GM18858 (cell line): ENCODE data around the gene MTCL1.

ENCODE experiments used
- ATAC-seq: cut with Tn5 transposase; IDR thresholded peaks from one replicate; pipeline ENCODE4 v1.9.1; 2021; ENCODE audit not compliant: unreplicated experiment

Gene MTCL1

DNA sequence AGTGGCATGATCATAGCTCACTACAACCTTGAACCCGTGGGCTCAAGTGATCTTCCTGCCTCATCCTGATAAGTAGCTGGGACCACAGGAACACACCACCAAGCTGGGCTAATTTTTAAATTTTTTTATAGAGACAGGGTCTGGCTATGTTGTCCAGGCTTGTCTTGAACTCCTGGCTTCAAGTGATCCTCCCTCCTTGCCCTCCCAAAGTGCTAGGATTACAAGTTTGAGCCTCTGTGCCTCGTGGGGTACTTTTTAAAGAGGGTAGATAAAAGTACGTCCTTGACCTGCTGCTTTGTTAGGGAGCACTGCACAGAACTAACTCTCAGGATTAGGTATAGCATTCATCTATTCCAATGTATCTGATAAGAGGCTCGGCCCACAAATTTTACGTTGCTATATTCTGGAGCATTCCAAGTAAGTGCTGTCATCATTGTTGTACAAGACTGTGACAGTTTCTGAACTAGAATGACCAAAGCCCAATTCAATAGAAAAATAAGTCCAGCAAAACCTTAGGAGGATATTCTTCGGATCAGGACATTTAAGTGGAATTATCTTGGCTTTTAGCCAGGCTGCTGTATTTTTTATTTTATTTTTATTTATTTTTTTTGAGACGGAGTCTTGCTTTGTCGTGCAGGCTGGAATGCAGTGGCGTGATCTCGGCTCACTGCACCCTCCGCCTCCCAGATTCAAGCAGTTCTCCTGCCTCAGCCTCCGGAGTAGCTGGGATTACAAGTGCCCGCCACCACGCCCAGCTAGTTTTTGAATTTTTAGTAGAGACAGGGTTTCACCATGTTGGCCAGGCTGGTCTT is 4.1 kb downstream of the MTCL1 start:
- no peak for ATAC-seq

- no peak for ATAC-seq
Observed at GRCh38 chr18:8711736-8712135, 6.4 kb downstream of the MTCL1 start.

DNA sequence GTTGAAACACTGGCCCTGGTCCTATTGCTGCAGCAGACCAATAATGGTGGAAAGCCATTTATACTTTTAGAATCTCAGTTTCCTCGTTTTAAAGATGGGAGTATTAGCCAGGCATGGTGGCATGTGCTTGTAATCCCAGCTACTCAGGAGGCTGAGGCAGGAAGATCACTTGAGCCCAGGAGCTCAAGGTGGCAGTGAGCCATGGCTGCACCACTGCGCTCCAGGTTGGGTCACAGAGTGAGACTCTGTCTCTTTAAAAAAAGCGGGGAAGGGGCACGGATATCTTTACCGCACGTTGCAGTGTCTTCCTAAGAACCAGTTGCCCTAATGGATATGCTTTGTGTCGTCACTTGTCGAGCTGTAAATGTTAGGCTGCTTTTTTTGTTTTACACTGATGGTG is 8.3 kb downstream of the MTCL1 start:
- ATAC-seq, result no peak

DNA sequence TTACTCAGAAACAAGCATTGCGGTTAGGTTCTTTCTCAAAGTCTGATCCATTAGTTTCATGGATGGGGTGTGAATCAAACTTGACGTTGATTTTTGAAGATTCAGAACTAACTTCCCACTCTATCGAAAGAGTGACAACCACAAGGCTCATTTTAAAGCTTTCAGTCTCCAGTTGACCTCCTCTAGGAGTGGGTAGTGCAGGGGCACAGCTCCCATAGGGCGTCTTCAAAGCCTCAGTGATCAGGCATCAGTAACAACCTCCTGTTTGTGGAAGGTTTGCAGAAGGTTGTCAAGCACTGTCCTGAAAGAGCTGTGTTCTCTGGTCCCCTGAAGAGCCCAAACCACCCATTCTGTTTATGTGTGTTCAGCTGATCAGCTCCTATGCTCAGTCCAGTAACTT is 10.2 kb downstream of the MTCL1 start:
- ATAC-seq, result no peak

DNA sequence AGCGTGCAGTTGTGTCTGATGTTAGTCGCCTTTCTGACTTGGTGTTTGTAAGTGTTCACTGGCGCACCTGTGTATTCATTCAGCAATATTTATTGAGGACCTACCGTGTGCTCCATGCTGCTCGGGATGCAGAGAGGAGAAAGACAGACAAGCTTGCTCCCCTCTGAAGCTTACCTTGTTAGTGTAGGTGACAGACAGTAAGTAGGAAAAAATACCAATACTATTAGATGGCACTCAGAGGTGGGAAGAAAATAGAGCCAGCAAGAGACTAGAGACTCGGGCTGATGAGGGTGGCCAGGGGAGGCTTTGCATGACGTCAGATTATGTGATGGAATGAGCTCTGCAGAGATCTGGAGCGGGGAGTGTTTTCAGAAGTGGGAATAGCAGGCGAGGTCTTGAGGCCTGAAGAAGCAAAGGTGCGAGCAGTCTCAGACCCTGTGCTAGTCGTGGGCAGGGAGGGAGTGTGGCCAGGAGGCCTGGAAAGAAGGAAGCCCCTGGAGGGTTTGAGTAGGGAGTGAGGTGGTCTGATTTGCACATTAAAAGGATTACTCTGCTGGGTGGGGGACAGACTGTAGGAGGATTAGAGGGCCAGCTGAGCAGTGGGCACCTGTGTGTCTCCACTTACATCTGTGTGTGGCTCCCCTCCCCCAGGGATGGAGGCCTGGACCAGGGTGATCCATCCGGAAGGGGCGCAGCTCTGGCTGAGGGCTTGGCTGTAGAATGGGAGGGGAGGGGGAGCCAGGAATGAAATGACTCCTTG is 11.8 kb downstream of the MTCL1 start:
- no peak for ATAC-seq

GRCh38 chr18:8718401-8718913 is 13.1 kb downstream of the MTCL1 start:
- ATAC-seq, result no peak

GRCh38 chr18:8719192-8719591 is 13.8 kb downstream of the MTCL1 start:
- ATAC-seq, result no peak

- no peak for ATAC-seq
Observed at GRCh38 chr18:8720141-8720540, 14.8 kb downstream of the MTCL1 start.

DNA sequence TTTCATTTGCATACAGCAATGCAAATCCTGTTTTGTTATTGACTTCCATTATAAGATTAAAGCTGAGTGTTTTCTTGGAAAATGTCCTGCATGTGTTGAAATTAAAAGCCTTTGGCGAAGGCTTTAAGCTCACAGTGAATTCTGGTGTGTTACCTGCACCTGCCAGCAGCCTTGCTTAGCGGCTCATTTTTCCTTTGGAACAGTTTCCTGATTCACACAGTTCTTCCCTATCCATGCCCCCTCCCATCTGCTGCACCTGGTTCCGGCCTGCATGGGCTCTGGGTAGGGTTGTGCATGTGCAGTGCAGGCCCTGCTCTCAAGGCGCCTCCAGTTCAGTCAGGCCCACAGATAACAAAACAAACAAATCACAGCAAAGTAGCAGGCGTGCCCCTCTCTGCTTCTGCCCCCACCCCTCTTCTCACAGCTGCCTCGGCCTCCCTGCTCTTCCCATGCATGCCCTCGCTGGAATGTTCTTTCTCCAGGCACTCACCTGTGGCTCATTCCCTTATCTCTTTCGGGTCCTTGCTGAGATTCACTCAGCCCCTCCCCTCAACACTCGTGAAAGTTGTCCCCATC is 15.8 kb downstream of the MTCL1 start:
- ATAC-seq, result no peak

DNA sequence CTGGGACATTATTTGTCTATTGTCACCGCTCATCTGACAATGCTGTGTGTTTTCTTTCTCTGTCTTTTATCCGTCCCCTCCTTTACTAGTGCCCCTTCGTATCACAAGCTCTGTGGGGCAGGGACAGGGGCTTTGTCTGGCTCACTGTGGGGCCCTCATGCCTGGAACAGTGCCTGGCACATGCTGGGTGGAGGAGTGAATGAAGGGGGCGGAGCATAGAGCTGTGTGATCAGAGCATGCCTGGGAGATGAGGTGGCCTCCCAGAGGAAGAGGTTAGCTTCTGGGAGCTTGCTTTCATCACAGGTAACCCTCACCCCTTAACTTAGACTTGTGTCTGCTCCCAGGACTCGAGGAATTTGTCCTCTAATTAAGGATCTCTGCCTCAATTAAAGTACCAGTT is 16.4 kb downstream of the MTCL1 start:
- ATAC-seq, result no peak

DNA sequence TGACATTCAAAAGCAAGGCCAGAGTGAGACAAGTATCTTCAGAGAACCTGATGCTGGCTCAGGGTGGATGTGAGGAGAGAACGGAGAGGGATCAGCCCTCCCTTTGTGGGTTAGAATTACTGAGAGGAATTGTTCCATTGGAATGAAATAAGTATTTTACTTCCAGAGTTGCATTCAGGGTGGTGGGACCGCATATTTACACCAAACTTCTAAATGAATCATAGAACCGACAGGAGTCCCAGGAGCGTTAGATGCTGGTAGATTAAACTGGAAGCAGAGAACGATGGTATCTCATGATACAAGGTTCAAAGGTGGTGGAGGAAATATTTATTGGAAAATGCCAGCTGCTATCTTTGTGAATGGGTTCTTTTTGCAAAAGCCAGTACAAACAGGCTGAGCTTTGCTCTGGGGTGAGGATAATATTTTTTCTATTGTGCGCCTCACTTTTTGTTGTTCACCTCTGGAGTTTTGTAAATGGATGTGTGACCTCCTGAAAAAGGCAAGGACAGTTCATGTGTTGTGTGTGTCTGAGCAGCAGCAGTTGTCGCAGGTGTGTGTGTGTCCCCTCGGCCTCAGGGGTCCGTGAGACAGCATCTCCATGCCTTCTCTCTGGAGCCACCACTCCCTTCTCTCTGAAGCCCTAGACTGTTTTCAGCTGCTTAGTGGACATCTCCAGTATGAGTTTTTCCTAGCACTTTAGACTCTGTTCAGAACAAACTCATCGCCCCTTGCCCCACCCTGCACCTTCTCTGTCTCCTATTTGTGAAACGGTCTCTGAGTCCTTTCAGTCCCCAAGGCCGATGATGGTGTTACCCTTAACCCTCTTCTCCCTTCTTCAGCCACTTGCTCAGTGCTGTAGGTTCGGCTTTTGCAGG is 17.8 kb downstream of the MTCL1 start:
- ATAC-seq, result no peak

GRCh38 chr18:8724452-8724851 is 19.1 kb downstream of the MTCL1 start:
- ATAC-seq, result no peak

GRCh38 chr18:8726281-8726680 is 20.9 kb downstream of the MTCL1 start:
- no peak for ATAC-seq

DNA sequence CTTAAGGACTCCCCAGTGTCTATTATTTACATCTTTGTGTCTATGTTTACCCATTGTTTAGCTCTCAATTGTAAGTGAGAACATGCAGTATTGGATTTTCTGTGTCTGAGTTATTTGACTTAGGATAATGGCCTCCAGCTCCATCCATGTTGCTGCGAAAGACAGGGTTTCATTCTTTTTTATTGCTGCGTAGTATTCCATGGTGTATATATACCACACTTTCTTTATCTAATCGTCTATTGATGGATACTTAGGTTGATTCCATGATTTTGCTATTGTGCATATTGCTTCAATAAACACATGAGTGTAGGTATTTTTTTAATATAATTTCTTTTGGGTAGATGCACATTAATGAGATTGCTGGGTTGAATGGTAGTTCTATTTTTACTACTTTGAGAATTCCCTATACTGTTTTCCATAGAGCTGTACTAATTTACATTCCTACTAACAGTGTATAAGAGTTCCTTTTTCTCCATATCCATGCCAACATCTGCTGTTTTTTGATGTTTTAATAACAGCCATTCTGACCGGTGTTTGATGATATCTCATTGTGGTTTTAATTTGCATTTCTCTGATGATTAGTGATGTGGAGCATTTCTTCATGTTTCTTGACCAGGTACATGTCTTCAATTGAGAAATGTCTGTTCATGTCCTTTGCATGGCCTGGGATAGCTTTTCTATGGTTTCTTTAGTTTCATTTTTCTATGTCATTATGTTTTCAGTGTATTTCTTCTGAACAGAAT is 21.8 kb downstream of the MTCL1 start:
- ATAC-seq, result no peak

GRCh38 chr18:8730080-8730827 is 24.9 kb downstream of the MTCL1 start:
- ATAC-seq, result no peak

GRCh38 chr18:8732442-8733360 is 27.3 kb downstream of the MTCL1 start:
- no peak for ATAC-seq

- ATAC-seq, result no peak
Observed at GRCh38 chr18:8734496-8734895, 29.1 kb downstream of the MTCL1 start.

DNA sequence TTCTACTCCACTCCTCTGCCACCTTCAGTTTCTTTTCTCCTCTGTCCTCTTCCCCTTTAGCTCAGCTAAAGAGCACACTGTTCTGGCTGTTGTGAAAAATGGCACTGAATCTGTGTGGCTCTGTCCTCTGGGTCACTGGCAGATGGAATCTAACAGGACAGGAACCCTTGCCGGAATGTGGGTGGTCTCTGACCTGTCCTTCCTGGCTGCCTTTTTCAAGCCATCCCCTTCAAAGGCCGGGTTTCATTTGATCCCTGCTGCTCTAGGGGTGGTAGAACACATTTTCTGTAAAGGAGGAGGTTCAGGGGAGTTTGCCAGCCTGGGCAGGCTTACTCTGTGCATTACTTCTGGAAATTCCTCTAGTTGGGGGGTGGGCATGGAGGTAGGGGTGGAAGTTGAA is 29.9 kb downstream of the MTCL1 start:
- ATAC-seq, result no peak
